IMR-90 (cell line): Measurements from ENCODE around the gene ZDHHC3.

Source experiments
- BHLHE40 ChIP-seq: fragments of 150-350 bp; IDR thresholded peaks from 2 replicates; pipeline ENCODE4 v1.6.1; 2016; ENCODE audit warnings: mild to moderate bottlenecking, low read depth, low read length
- CTCF ChIP-seq: conservative IDR thresholded peaks from 2 replicates; pipeline ENCODE4 v1.5.1; 2012; ENCODE audit warnings: mild to moderate bottlenecking, low read depth, low read length, improper control_type of control experiment
- MAFK ChIP-seq: IDR thresholded peaks from 2 replicates; pipeline ENCODE4 v1.6.1; 2012; ENCODE audit warnings: low read depth, low read length, improper control_type of control experiment
- NFE2L2 ChIP-seq: fragments of 150-350 bp; IDR thresholded peaks from 2 replicates; pipeline ENCODE4 v1.6.1; 2016; ENCODE audit warnings: low read depth, mild to moderate bottlenecking, low read length
- POLR2A ChIP-seq: IDR thresholded peaks from 2 replicates; pipeline ENCODE4 v1.6.1; 2012; ENCODE audit warnings: mild to moderate bottlenecking, low read depth, low read length
- RAD21 ChIP-seq: IDR thresholded peaks from 2 replicates; pipeline ENCODE4 v1.6.1; 2012; ENCODE audit warnings: low read length, improper control_type of control experiment
- RCOR1 ChIP-seq: IDR thresholded peaks from 2 replicates; pipeline ENCODE4 v1.6.1; 2012; ENCODE audit warnings: mild to moderate bottlenecking, low read length, improper control_type of control experiment; ENCODE audit not compliant: insufficient replicate concordance
- RFX5 ChIP-seq: IDR thresholded peaks from 2 replicates; pipeline ENCODE4 v1.8.0; 2012; ENCODE audit warnings: low read depth, mild to moderate bottlenecking, low read length, moderate library complexity

- TF ChIP-seq POLR2A (no peak), CTCF (no peak), RAD21 (no peak), MAFK (no peak), RFX5 (no peak), NFE2L2 (no peak), BHLHE40 (no peak), RCOR1 (no peak)
Observed at GRCh38 chr3:44920081-44920480, 55.9 kb downstream of the ZDHHC3 start.
